C4-2B (cell line): Measurements from ENCODE around the gene SLC29A1.
A peak's percentile ranks its signal among the peaks of the same experiment; 100 is the strongest.

ENCODE experiments used
- H3K27ac ChIP-seq: fragments of 450-650 bp; 2 replicates; pipeline ENCODE4 v1.5.1; 2017
- ZFX ChIP-seq: fragments of 450-650 bp; IDR thresholded peaks from 2 replicates; pipeline ENCODE4 v1.6.1; 2017
- TF ChIP-seq, protein P1 (sequence below): fragments of 450-650 bp; conservative IDR thresholded peaks from 2 replicates; pipeline ENCODE4 v1.5.1; 2017; ENCODE audit warnings: mild to moderate bottlenecking

SLC29A1 gene

DNA sequence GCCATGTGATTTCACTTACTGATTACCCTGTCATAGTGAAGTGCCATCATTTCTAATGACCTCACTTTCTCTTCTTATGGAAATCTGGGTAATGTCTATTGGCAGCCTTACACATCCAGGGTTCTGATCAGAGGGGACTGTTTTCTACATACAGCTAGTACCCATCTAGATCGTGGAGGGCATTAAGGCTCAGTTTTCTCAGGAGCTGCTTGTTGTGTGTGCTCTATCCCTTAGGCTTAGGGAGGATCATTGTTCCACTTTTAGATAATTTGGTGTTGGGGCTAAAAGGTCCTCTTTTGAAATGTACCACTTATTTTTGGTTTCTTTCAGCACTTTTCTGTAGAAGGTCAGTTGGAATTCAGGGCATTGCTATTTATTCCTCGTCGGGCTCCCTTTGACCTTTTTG lies 27.3 kb downstream of the SLC29A1 start:
- H3K27ac ChIP-seq, result no peak overlapping the region
- TF ChIP-seq, protein P1, sequence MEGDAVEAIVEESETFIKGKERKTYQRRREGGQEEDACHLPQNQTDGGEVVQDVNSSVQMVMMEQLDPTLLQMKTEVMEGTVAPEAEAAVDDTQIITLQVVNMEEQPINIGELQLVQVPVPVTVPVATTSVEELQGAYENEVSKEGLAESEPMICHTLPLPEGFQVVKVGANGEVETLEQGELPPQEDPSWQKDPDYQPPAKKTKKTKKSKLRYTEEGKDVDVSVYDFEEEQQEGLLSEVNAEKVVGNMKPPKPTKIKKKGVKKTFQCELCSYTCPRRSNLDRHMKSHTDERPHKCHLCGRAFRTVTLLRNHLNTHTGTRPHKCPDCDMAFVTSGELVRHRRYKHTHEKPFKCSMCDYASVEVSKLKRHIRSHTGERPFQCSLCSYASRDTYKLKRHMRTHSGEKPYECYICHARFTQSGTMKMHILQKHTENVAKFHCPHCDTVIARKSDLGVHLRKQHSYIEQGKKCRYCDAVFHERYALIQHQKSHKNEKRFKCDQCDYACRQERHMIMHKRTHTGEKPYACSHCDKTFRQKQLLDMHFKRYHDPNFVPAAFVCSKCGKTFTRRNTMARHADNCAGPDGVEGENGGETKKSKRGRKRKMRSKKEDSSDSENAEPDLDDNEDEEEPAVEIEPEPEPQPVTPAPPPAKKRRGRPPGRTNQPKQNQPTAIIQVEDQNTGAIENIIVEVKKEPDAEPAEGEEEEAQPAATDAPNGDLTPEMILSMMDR, result no peak
- no peak for TF ChIP-seq ZFX

DNA sequence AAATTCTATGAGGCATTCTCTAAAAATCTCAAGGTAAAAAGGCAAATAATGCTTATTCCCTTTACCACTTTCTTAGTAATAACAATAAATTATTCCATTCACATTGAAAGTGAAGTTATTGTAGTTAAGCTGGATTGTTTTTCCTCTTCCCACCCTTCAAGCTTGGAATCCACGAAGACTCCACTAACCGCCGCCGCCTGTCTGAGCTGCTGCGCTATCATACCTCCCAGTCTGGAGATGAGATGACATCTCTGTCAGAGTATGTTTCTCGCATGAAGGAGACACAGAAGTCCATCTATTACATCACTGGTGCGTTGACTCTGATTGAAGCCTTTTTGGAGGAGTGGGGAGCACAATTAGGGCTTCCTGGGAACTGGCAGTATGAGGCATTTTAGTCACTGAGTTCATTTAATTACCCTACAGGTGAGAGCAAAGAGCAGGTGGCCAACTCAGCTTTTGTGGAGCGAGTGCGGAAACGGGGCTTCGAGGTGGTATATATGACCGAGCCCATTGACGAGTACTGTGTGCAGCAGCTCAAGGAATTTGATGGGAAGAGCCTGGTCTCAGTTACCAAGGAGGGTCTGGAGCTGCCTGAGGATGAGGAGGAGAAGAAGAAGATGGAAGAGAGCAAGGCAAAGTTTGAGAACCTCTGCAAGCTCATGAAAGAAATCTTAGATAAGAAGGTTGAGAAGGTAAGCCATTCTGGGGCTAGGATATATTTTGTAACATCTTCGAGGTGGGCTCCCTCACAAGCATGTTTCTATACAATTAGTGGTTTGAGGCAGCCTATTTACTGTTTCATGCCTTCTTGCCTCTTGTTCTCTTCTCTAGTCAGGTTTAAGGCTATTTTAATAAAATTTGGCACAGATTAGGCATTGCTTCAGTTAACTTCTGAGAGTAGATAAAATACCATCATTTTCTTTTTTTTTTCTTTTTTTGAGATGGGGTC lies 28.5 kb downstream of the SLC29A1 start:
- no peak overlapping the region for H3K27ac ChIP-seq
- no peak for TF ChIP-seq ZFX
- TF ChIP-seq, protein P1, result no peak

DNA sequence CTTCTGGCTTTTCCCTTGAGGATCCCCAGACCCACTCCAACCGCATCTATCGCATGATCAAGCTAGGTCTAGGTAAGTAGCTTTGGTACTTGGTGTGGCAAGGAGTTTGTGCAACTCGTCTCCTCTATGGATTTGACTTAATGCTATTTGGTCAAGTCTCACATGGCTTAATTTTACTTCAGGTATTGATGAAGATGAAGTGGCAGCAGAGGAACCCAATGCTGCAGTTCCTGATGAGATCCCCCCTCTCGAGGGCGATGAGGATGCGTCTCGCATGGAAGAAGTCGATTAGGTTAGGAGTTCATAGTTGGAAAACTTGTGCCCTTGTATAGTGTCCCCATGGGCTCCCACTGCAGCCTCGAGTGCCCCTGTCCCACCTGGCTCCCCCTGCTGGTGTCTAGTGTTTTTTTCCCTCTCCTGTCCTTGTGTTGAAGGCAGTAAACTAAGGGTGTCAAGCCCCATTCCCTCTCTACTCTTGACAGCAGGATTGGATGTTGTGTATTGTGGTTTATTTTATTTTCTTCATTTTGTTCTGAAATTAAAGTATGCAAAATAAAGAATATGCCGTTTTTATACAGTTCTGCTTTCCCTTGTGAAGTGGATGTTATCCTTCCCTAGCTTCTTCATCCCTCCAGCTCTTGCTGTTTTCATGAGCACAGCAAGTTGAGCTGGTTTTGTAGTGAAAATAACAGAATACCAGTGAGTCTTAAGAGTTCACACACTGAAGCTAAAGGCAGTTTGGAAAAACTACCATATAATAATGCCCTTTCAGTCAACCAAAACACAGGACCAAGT lies 30.1 kb downstream of the SLC29A1 start:
- no peak overlapping the region for H3K27ac ChIP-seq
- TF ChIP-seq, protein P1, result peak; percentile 80
- no peak for TF ChIP-seq ZFX

DNA sequence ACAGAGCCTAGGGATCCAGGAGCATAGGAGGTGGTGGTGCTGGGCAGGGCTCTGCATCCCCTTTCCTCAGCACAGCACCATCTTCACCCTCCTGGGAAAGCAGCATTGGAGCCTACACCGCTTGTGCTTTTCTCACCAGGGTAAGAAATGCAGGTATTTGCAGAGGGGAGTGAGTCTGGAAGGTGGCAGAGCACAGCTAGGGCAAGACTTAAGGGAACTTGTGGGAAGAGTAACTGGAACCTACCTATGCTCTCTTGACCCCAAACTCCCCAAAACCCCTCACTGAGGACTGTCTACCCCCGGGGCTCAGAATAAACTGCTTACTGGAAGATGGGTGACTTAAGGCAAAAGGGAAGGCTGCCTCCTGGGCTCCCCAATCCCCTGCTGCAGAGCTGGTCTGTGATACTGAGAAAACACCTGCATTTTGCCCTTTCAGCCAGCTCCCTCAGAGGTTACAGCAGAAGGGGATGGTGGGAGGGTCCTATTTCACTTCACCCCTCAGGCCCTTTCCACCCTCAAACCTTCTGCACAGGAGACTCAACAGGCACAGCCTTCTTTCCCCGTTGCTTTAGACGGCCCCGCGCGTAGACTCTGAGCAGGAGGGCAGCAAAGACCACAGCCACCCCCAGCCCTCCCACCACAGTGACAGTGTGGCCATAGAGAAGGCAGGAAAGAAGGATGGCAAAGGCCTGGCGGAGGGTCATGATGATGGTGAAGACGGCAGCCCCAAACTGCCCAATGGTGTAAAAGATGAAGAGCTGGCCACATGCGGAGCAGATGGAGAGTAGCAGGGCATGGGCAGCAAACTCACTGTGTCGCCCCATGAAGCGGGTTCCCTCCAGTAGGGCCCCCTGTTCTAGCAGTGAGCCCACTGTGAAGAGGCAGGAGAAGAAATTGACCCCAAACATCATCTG lies 31.1 kb downstream of the SLC29A1 start:
- no peak overlapping the region for H3K27ac ChIP-seq
- no peak for TF ChIP-seq ZFX
- TF ChIP-seq, protein P1, result no peak

DNA sequence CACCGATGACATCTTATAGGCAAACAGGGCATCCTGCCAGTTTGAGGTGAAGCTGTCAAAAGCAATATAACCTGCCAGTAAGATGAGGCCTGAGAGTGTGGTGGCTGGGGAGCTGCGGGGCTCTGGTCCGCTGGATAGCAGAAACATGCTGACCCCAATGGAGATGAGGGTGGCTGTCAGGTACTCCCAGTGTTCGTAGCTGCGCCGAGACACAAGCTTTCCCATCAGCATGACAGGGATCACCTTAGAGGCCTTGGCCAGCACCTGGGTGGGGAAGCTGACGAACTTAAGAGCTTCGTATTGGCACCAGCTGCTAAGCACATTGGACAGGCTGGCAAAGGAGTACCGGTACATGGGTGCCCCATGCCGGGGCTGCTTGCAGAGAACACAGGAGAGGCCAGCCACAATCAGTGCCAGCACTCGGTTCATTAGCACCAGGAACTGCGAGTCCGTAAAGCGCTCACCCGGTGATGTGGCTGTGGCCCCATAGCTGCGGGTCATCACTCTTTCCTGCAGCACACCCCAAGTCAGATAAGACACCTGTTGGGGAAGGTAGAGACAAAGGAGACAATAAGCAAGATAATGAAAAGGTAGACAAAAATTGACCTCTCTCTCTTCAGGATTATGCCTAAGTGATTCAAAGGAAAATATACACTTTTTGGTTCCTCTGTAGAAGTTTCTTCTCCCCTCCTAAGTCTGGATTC lies 31.9 kb downstream of the SLC29A1 start:
- TF ChIP-seq, protein P1, result no peak
- no peak for TF ChIP-seq ZFX
- H3K27ac ChIP-seq, result peak overlapping the region; percentile 97; the same call in 1 of the 2 replicates
